HepG2 (cell line): ENCODE measurements around the gene TFG. TPM values are rescaled to one million over a fixed set of nuclear protein-coding genes. Genes with fewer than 3 reads are reported as not detected.

ENCODE experiments used
- ARID4A ChIP-seq: sonication (generic); formaldehyde crosslinking; IDR thresholded peaks from 2 replicates; pipeline ENCODE4 v1.5.0; 2020; ENCODE audit warnings: mild to moderate bottlenecking, missing genetic modification reagents, borderline replicate concordance
- ATF4 ChIP-seq, 2 experiments: fragments of 450-650 bp in 1 of 2; sonication (generic) in 1 of 2; formaldehyde crosslinking; IDR thresholded peaks; 2 replicates each; pipeline versions ENCODE4 v1.5.0 to v1.8.0; 2020 to 2022; ENCODE audit warnings: mild to moderate bottlenecking in 1 of 2, missing genetic modification reagents in 1 of 2
- BCLAF1 ChIP-seq: fragments of 450-650 bp; IDR thresholded peaks from 2 replicates; pipeline ENCODE4 v1.6.1; 2017; ENCODE audit warnings: mild to moderate bottlenecking
- GATA4 ChIP-seq: sonication (generic); IDR thresholded peaks from 2 replicates; pipeline ENCODE4 v1.6.1; 2016; ENCODE audit warnings: antibody characterized with exemption, low read depth, borderline replicate concordance
- HOXA9 ChIP-seq: sonication (generic); formaldehyde crosslinking; IDR thresholded peaks from 2 replicates; pipeline ENCODE4 v1.8.1; 2022; ENCODE audit warnings: missing genetic modification reagents, mild to moderate bottlenecking, moderate library complexity, borderline replicate concordance
- SMARCC2 ChIP-seq: fragments of 450-650 bp; IDR thresholded peaks from 2 replicates; pipeline ENCODE4 v1.6.1; 2017; ENCODE audit warnings: antibody characterized with exemption, mild to moderate bottlenecking
- SOX5 ChIP-seq: IDR thresholded peaks from 2 replicates; pipeline ENCODE4 v1.6.1; 2016; ENCODE audit warnings: borderline replicate concordance
- TAF15 ChIP-seq: fragments of 200-400 bp; formaldehyde crosslinking; IDR thresholded peaks from one replicate; pipeline ENCODE4 v1.6.1; 2018; ENCODE audit warnings: mild to moderate bottlenecking, low read depth, low read length; ENCODE audit not compliant: poor library complexity, severe bottlenecking
- TFE3 ChIP-seq: IDR thresholded peaks from 2 replicates; pipeline ENCODE4 v1.6.1; 2016
- THYN1 ChIP-seq: sonication (generic); formaldehyde crosslinking; IDR thresholded peaks from 2 replicates; pipeline ENCODE4 v1.8.1; 2023; ENCODE audit warnings: low read depth, mild to moderate bottlenecking, moderate library complexity, missing genetic modification reagents, borderline replicate concordance
- TP53 ChIP-seq: sonication (generic); formaldehyde crosslinking; conservative IDR thresholded peaks from 2 replicates; pipeline ENCODE4 v1.4.0; 2020; ENCODE audit warnings: missing genetic modification reagents
- ZBTB49 ChIP-seq: sonication (generic); formaldehyde crosslinking; IDR thresholded peaks from 2 replicates; pipeline ENCODE4 v1.4.0; 2020; ENCODE audit warnings: missing genetic modification reagents, borderline replicate concordance
- ZNF629 ChIP-seq: sonication (generic); formaldehyde crosslinking; conservative IDR thresholded peaks from 2 replicates; pipeline ENCODE4 v1.5.0; 2020; ENCODE audit warnings: missing genetic modification reagents
- ZNF672 ChIP-seq: sonication (generic); formaldehyde crosslinking; IDR thresholded peaks from 2 replicates; pipeline ENCODE4 v1.8.1; 2022; ENCODE audit warnings: missing genetic modification reagents
- polyA plus RNA-seq, 8 experiments: library from polyadenylated mRNA; depleted of rRNA in 3 of 8; stranded (reverse) in 7 of 8; unstranded in 1 of 8; fragments of >200 nt; fragmentation: Illumina TruSeq in 4 of 8; extraction: Trizol in 4 of 8; gene quantifications; 2 replicates each; pipeline versions ENCODE4 v1.2.1 to v1.2.3, GENCODE V29; 2011 to 2016; ENCODE audit warnings: low read depth in 4 of 8, missing spikeins in 1 of 8, mixed read lengths in 1 of 8; ENCODE audit not compliant: insufficient read depth in 1 of 8
- total RNA-seq, 5 experiments: library from RNA; depleted of rRNA; stranded (reverse); fragments of >200 nt; fragmentation: Illumina TruSeq; extraction: Trizol; gene quantifications; 2 replicates each; pipeline ENCODE4 v1.2.3, GENCODE V29; 2016; ENCODE audit warnings: low read depth in 1 of 5

The TFG gene
- total and polyA plus RNA-seq, 2 of the 13 experiments (the other 11 are each of a cell fraction or from before 2014, with no cell fraction given) = 53.6 to 71.7 TPM

GRCh38 chr3:100708989-100709841 is at the start of gene TFG (continued):
- TF ChIP-seq BCLAF1 (no peak), ATF4 (CRISPR knock-in tag; IDR thresholded peaks at IDR 0.05) (0 out of 4 replicates have a peak, but pooled peaks of 1 of the 2 experiments have one; percentile 45), SMARCC2 (no peak), HOXA9 (CRISPR knock-in tag) (peak; percentile 89; the same call in 1 of the 2 replicates), ARID4A (peak; percentile 71; the same call in 1 of the 2 replicates), ZBTB49 (CRISPR knock-in tag) (no peak), TP53 (CRISPR knock-in tag) (no peak), TAF15 (no peak), SOX5 (CRISPR knock-in tag) (0 out of 2 replicates have a peak, but pooled peaks have one; percentile 19), ZNF629 (no peak; the same call in 1 of the 2 replicates), ZNF672 (CRISPR knock-in tag) (no peak), THYN1 (CRISPR knock-in tag) (no peak), GATA4 (no peak), TFE3 (no peak; the same call in none of the 2 replicates)
